GM19468 (cell line): ENCODE measurements around the gene CTIF.
"Not testable (repeated sequence)": the region's sequence is repeated elsewhere in the genome, so short reads cannot be mapped to it uniquely, and the experiment has no call there.

Source experiments
- ATAC-seq: cut with Tn5 transposase; IDR thresholded peaks from one replicate; pipeline ENCODE4 v1.9.1; 2021; ENCODE audit warnings: mild to moderate bottlenecking, moderate library complexity, moderate number of reproducible peaks; ENCODE audit not compliant: unreplicated experiment; ENCODE audit errors: extremely low read depth

CTIF gene

GRCh38 chr18:48538531-48539405, at the start of gene CTIF:
Gene CTIF (plus strand): TSS chr18:48539031. CDS start chr18:48619566, 80,535 bp downstream.
- peak; percentile 58 for ATAC-seq

DNA sequence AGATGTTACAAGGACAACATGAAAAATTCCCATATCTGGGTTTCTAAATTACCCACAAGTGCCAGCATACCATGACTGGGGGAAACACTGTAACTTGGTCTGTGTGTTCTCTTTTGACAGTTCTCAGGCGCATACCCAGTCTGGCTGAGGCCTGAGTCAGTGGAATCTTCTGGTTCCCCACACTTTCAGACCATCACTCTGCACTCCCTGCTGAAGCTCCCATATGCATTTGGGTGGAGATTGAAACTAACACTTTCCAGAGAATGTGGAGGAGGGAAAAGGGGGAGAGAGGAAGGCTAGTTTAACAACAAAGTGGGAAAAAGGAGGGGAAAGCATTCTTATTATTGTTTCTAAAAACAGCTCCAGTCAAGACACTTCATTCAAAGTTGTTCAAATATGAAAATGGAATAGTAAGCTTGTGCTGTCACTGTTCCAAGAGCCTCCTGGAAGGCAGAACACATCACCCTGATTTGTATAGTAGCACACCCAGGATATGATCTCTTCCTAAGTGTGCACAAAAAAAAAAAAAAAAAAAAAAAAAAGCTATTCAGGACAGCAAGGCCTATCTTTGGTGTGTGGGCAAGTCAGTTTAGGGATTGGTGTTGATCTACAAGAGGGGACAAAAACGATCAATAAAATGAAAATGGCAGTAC, 48.1 kb upstream of the CTIF start:
- ATAC-seq, result no peak

DNA sequence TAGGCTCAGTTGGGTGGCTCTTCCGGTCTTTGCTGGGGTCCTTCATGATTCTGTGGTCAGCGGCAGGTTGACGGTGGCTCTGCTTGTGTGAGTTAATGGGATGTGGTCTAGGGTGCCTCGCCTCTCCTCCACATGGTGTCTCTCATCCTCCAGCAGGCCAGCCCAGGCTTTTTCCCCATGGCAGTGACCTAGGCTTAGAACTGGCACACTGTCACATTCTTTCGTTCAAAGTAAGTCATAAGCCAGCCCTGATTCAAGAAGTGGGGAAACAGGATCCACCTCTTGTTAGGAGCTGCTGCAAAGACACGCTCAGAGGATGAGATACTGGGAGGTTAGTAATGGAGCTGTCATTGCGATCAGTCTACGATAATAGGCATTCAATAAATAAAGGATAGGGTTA, 46.0 kb upstream of the CTIF start:
- ATAC-seq, result no peak

GRCh38 chr18:48493434-48494230, 45.2 kb upstream of the CTIF start:
- no peak for ATAC-seq

DNA sequence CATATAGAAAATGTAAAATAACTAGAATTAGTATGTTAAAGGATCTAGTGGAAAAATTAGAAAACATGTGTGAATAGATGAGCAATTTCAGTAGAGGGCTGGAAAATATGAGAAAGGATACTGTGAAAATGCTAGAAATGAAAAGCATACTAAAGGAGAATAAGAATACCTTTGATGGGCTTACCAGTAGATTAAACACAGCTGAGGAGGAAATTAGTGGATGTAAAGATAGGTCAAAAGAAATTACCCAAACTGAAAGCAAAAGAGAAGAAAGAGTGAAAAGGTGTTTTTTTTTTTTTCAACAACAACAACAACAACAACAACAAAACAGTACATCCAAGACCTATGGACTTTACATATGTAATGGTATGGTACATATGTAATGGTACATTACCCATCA, 41.0 kb upstream of the CTIF start:
- ATAC-seq, result no peak

- no peak for ATAC-seq
These were observed 38.3 kb upstream of the CTIF start for GRCh38 chr18:48500517-48500916.

- no peak for ATAC-seq
These were observed 35.9 kb upstream of the CTIF start for GRCh38 chr18:48502906-48503305.

DNA sequence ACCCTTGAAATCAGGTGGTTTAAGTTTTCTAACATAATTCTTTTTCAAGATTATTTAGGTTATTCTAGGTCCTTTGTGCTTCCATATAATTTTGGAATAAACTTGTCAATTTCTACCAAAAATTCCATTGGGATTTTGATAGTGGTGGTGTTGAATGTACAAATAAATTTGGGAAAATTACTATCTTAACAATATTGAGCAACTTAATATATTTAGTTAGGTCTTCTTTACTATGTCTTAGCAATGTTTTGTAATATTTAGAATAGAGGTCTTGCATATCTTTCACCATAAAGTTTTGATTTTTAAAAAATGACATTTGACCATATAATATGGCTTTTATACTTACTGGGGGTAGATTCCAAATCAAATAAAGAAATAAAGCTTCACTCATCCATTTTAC, 34.0 kb upstream of the CTIF start:
- no peak for ATAC-seq

DNA sequence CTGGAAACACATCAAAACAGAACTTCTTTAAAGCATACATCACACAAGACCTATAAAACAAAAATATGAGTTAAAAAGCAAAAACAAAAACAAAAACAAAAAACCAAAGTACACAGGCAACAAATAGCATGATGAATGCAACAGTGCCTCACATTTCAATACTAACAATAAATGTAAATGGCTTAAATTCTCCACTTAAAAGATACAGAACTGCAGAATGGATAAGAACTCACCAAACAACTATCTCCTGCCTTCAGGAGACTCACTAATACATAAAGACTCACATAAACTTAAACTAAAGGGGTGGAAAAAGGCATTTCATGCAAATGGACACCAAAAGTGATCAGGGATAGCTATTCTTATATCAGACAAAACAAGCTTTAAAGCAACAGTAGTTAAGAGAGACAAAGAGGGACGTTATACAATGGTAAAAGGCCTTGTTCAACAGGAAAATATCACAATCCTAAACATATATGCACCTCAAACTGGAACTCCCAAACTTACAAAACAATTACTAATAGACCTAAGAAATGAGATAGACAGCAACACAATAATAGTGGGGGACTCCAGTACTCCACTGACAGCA, 31.8 kb upstream of the CTIF start:
- not testable (repeated sequence) for ATAC-seq

- ATAC-seq, result not testable (repeated sequence)
These were observed 26.3 kb upstream of the CTIF start for GRCh38 chr18:48512498-48512897.

- no peak for ATAC-seq
These were observed 24.0 kb upstream of the CTIF start for GRCh38 chr18:48514786-48515185.

GRCh38 chr18:48517048-48517447, 21.8 kb upstream of the CTIF start:
- no peak for ATAC-seq

- no peak for ATAC-seq
These were observed 19.3 kb upstream of the CTIF start for GRCh38 chr18:48519431-48520100.

DNA sequence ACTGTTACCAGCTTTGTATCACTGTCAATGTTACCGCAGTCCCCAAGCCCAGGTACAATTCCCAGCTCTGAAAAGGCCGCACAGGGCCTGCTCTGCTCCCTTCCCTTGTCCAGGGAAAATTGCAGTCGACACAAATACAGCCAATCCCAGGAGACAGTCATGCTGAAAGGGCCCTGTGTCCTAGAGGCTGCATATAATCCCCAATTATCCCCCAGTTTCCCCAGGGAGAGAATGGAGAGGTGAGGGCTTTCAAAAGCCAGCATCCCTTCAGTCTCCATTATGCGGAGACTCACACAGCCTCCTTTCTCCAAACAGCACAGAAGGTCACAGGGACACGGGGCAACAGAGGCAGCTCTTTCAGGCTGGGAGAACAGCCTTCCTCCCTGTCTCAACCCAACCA, 17.1 kb upstream of the CTIF start:
- ATAC-seq, result no peak

DNA sequence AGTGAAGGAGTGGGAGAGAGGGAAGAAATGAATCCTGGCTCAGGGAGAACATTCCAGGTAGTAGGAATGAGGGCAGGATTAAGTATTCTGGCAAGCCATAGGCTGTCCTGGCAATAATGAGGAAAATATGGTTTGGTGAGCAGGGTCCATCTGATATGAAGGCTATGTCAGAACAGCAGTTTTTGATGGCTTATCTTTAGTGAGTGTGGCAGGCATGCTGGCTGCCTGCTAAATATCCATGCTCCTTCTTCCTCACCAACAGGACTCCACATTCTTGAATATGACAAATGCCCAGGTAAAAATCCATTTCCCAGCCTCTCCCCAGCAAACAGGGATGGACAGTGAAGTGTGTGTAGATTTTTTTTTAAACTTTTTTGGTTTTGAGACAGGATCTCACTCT, 13.2 kb upstream of the CTIF start:
- ATAC-seq, result no peak

GRCh38 chr18:48527461-48527860, 11.4 kb upstream of the CTIF start:
- ATAC-seq, result no peak

- ATAC-seq, result no peak
These were observed 10.0 kb upstream of the CTIF start for GRCh38 chr18:48528861-48529260.

GRCh38 chr18:48529796-48530195, 9.0 kb upstream of the CTIF start:
- ATAC-seq, result no peak

GRCh38 chr18:48530399-48531081, 8.3 kb upstream of the CTIF start:
- no peak for ATAC-seq

DNA sequence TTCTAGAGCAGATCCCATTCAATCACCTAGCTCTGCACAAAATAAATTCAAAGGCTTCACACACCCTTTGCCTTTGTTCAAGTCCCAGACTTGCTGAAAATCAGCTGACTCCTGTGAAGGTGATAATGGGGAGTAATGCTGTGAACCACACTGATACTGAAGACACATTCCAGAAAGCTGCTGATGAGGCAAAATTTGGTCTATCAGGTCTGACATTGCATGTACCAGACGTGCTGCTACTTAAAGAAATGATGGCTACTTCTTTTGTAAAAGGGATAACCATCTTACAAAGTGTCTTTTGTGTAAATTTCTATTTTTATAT, 7.8 kb upstream of the CTIF start:
- ATAC-seq, result no peak
